Omental fat pad (tissue), 4 donors: ENCODE results near the gene AKIRIN2. TPM values are rescaled to one million over a fixed set of nuclear protein-coding genes. Genes with fewer than 3 reads are reported as not detected.

ENCODE experiments used
- ATAC-seq: fragments of 150-250 bp; one replicate; pipeline ENCODE4 v1.9.1; 2016; ENCODE audit warnings: mild to moderate bottlenecking, moderate library complexity; ENCODE audit not compliant: low FRiP score
- DNase-seq: peaks from one replicate; pipeline ENCODE4 v3.0.0-alpha.2; 2019; ENCODE audit warnings: low spot score
- CTCF ChIP-seq, 3 donors: fragments of 450-650 bp; IDR thresholded peaks; one replicate each; pipeline ENCODE4 v1.5.1; 2016 to 2017; ENCODE audit warnings: antibody characterized with exemption in 3 of 3, mild to moderate bottlenecking in 3 of 3, moderate library complexity in 2 of 3
- total RNA-seq, 4 donors: library from RNA; depleted of rRNA; stranded (reverse); fragments of >200 nt; gene quantifications; one replicate each; pipeline ENCODE4 v1.1.0, GENCODE V29; 2016

The AKIRIN2 gene
- total RNA-seq, 4 donors from 2014 or later, result 22.9 to 41.6 (median 34.6) TPM

- no peak for ATAC-seq
- no peak for DNase-seq
- TF ChIP-seq CTCF (IDR thresholded peaks at IDR 0.05), result no peak
Measured at GRCh38 chr6:87658516-87658915, 43.5 kb downstream of the AKIRIN2 start.

DNA sequence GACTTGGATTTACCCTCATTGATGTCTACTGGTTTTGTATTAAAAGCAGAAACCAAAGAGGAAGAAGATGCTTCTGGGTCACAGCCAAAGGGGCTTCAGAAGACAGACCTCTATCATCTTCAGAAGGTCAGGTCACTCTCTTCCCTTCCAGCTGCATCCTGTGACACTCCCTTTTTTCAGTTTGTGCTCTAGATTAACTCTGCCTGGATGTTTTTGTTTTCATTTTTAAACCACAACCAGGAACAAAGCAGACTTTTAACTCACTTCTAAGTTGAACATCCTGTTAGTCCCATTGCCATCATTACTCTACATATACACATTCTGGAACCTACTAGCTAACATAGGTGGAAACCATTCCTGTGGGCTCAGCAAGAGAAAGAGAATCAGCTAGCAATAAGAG lies 45.2 kb downstream of the AKIRIN2 start:
- no peak for TF ChIP-seq CTCF (IDR thresholded peaks at IDR 0.05)
- ATAC-seq (no peak), DNase-seq (no peak)

DNA sequence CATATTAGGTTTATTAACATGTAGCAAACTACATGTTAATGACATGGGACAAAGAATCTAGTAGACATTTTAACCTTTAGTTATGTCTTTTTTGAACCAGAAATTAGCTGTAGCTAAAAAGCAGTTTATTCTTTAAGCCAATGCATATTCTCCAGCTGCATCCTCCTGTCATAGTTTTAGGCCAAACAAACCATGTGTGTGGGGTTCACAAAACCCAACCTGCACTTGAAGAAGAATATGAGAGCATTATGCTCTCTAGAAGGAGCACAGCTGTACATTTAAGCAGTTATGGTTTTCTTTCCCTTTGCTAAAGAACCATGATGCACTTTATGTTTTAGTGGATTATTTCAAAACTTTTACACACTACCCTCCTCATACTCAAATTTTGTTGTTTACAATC lies 46.2 kb downstream of the AKIRIN2 start:
- no peak for TF ChIP-seq CTCF (IDR thresholded peaks at IDR 0.05)
- no peak for ATAC-seq
- no peak for DNase-seq

- DNase-seq (no peak), ATAC-seq (no peak)
- TF ChIP-seq CTCF (IDR thresholded peaks at IDR 0.05), result no peak
Measured at GRCh38 chr6:87654875-87655454, 47.1 kb downstream of the AKIRIN2 start.

GRCh38 chr6:87654122-87654521 lies 47.9 kb downstream of the AKIRIN2 start:
- no peak for TF ChIP-seq CTCF (IDR thresholded peaks at IDR 0.05)
- ATAC-seq (no peak), DNase-seq (no peak)

DNA sequence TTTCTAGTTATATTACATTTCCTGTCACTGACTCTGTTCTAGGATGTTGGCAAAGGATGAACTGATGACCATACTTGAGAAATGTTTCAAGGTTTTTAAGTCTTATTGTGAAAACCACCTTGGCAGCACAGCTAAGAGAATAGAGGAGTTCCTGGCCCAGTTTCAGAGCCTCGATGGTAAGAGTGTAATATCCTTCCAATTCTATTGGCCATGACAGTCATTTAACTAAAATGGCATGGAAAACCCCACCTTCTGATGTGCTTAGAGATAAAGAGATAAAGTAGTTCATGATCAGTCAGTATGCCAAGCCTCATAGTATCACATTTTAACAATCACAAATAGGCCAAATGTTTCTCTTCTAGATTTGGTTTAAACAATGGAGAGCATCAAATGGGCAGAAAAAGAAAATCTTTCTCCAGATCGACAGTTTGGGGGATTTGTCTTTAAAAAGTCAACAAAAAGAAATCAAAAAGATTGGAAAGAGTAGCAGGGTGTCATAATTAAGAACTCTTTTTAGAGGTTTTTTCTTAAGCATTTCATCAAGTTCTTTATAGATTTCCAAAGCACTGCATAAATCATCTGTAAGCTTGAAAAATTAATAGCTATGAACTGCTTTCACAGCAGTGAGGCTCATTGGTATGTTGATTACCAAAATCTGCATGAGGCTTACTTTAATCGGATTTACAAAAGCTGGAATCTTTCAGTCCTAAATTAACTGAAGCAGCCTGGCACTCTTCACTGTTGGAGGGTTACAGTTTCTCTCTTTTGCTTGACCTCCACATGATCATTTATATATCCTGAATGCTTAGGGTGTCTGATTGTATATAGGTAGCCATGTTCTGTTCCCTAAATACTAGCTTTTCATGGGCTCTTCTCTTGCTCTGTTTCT lies 48.7 kb downstream of the AKIRIN2 start:
- no peak for DNase-seq
- no peak for TF ChIP-seq CTCF (IDR thresholded peaks at IDR 0.05)
- ATAC-seq, result no peak

- DNase-seq (no peak), ATAC-seq (no peak)
- no peak for TF ChIP-seq CTCF (IDR thresholded peaks at IDR 0.05)
Measured at GRCh38 chr6:87645080-87645479, 57.0 kb downstream of the AKIRIN2 start.
